HCT116 (cell line): ENCODE measurements around the gene LRIG1. TPM values are rescaled to one million over a fixed set of nuclear protein-coding genes. Genes with fewer than 3 reads are reported as not detected.

ENCODE experiments used
- ATAC-seq: fragments of 200-7000 bp; cut with Tn5 transposase; 2 replicates; pipeline ENCODE4 v1.9.1; 2020; ENCODE audit warnings: mild to moderate bottlenecking, moderate library complexity
- BruUV-seq: library from RNA; stranded (reverse); fragments of 400-500 nt; replicated peaks from 2 replicates; lab custom pipeline; 2021; lab: Mats Ljungman, UMichigan
- CTCF ChIA-PET: fragments of 300-600 bp; sonication (Branson Sonifier 250); formaldehyde crosslinking; loops from one replicate; lab custom pipeline; 2021; ENCODE audit warnings: antibody characterized with exemption; lab: Charles Lee
- POLR2A ChIA-PET: fragments of 300-600, 350-600 bp; sonication (Branson Sonifier 250); formaldehyde crosslinking; loops from one replicate; lab custom pipeline; 2021; ENCODE audit warnings: antibody characterized with exemption; lab: Charles Lee
- RAD21 ChIA-PET, 2 experiments: fragments of 300-600 bp; sonication (Branson Sonifier 250); formaldehyde crosslinking; loops; one replicate each; lab custom pipeline; 2023; ENCODE audit warnings: low total read pairs in 2 of 2; ENCODE audit not compliant: uncharacterized antibody in 2 of 2, unreplicated experiment in 2 of 2, low non-redundant PET in 1 of 2; lab: Charles Lee
- DNase-seq: peaks from one replicate; pipeline ENCODE4 v3.0.0-alpha.2; 2010; ENCODE audit warnings: low read depth, low spot score
- H2AFZ ChIP-seq: fragments of 200-600 bp; shearing (Covaris generic), sonication (generic); 2 replicates; pipeline ENCODE4 v1.6.1; 2017; ENCODE audit warnings: low read depth, mixed run types, mixed read lengths, antibody characterized with exemption, low read length; ENCODE audit not compliant: poor library complexity, severe bottlenecking
- H3K27ac ChIP-seq: 2 replicates; pipeline ENCODE4 v1.5.1; 2012; ENCODE audit warnings: low read depth, low read length
- H3K27me3 ChIP-seq: fragments of 200-600 bp; sonication (generic); 2 replicates; pipeline ENCODE4 v1.6.1; 2016; ENCODE audit warnings: mixed run types, low read length, mixed read lengths; ENCODE audit not compliant: insufficient read depth
- H3K36me3 ChIP-seq, 2 experiments: fragments of 200-500 bp in 1 of 2; fragments of 200-600 bp in 1 of 2; sonication (Bioruptor generic) in 1 of 2; sonication (generic) in 1 of 2; 2 replicates each; pipeline versions ENCODE4 v1.5.1 to v1.6.1; 2014 to 2016; ENCODE audit warnings: low read length in 2 of 2, inconsistent platforms in 1 of 2, mixed read lengths in 1 of 2, mixed run types in 1 of 2; ENCODE audit not compliant: insufficient read depth in 2 of 2, control insufficient read depth in 1 of 2
- H3K4me1 ChIP-seq, 2 experiments: fragments of 200-600 bp in 1 of 2; sonication (generic) in 1 of 2; 2 replicates each; pipeline versions ENCODE4 v1.5.1 to v1.6.1; 2012 to 2017; ENCODE audit warnings: low read length in 2 of 2, inconsistent platforms in 1 of 2, mild to moderate bottlenecking in 1 of 2, mixed read lengths in 1 of 2, mixed run types in 1 of 2, moderate library complexity in 1 of 2; ENCODE audit not compliant: insufficient read depth in 2 of 2, control insufficient read depth in 1 of 2
- H3K4me2 ChIP-seq: fragments of 200-600 bp; sonication (generic); 2 replicates; pipeline ENCODE4 v1.6.1; 2017; ENCODE audit warnings: mixed run types, low read length, mixed read lengths
- H3K4me3 ChIP-seq, 2 experiments: fragments of 200-600 bp in 1 of 2; sonication (generic) in 1 of 2; replicated peaks in 1 of 2; 2 replicates each; pipeline ENCODE4 v1.5.1; 2011 to 2016; ENCODE audit warnings: low read length in 2 of 2, control low read depth in 1 of 2, low read depth in 1 of 2, mild to moderate bottlenecking in 1 of 2, mixed read lengths in 1 of 2, mixed run types in 1 of 2
- H3K79me2 ChIP-seq: fragments of 200-600 bp; sonication (generic); 2 replicates; pipeline ENCODE4 v1.6.1; 2017; ENCODE audit warnings: mild to moderate bottlenecking, mixed run types, low read length, moderate library complexity, mixed read lengths; ENCODE audit not compliant: insufficient read depth
- H3K9ac ChIP-seq: fragments of 200-600 bp; sonication (generic); 2 replicates; pipeline ENCODE4 v1.6.1; 2016; ENCODE audit warnings: low read length, mixed read lengths
- H3K9me2 ChIP-seq: fragments of 200-600 bp; sonication (generic), shearing (Covaris generic); 2 replicates; pipeline ENCODE4 v1.6.1; 2017; ENCODE audit warnings: mixed run types, mild to moderate bottlenecking, moderate library complexity; ENCODE audit not compliant: insufficient read depth
- H3K9me3 ChIP-seq, 2 experiments: fragments of 200-500 bp in 1 of 2; fragments of 200-600 bp in 1 of 2; sonication (Bioruptor generic) in 1 of 2; sonication (generic) in 1 of 2; 2 replicates each; pipeline ENCODE4 v1.6.1; 2014 to 2017; ENCODE audit warnings: low read length in 2 of 2, mixed read lengths in 2 of 2, inconsistent platforms in 1 of 2, low read depth in 1 of 2, mild to moderate bottlenecking in 1 of 2, mixed run types in 1 of 2, moderate library complexity in 1 of 2; ENCODE audit not compliant: control insufficient read depth in 1 of 2, insufficient read depth in 1 of 2
- H4K20me1 ChIP-seq: fragments of 200-600 bp; sonication (generic), shearing (Covaris generic); 2 replicates; pipeline ENCODE4 v1.6.1; 2017; ENCODE audit warnings: mixed run types, mild to moderate bottlenecking, moderate library complexity; ENCODE audit not compliant: insufficient read depth
- CBX3 ChIP-seq: IDR thresholded peaks from 2 replicates; pipeline ENCODE4 v1.6.1; 2012; ENCODE audit warnings: low read depth
- CEBPB ChIP-seq: IDR thresholded peaks from 2 replicates; pipeline ENCODE4 v1.6.1; 2012; ENCODE audit warnings: low read depth
- EGR1 ChIP-seq: IDR thresholded peaks from 2 replicates; pipeline ENCODE4 v1.6.1; 2012; ENCODE audit warnings: low read depth
- ELF1 ChIP-seq: IDR thresholded peaks from 2 replicates; pipeline ENCODE4 v1.6.1; 2012; ENCODE audit warnings: low read depth, borderline replicate concordance
- EZH2 ChIP-seq: fragments of 200-600 bp; sonication (generic); IDR thresholded peaks from 2 replicates; pipeline ENCODE4 v1.6.1; 2017; ENCODE audit warnings: antibody characterized with exemption, mixed run types
- EZH2phosphoT487 ChIP-seq: fragments of 200-600 bp; IDR thresholded peaks from 2 replicates; pipeline ENCODE4 v1.6.1; 2018; ENCODE audit warnings: antibody characterized with exemption, borderline replicate concordance
- FOSL1 ChIP-seq: IDR thresholded peaks from 2 replicates; pipeline ENCODE4 v1.6.1; 2012; ENCODE audit warnings: low read depth
- JUND ChIP-seq: IDR thresholded peaks from 2 replicates; pipeline ENCODE4 v1.6.1; 2012
- POLR2A ChIP-seq: IDR thresholded peaks from 2 replicates; pipeline ENCODE4 v1.7.0; 2011; ENCODE audit warnings: borderline replicate concordance; ENCODE audit not compliant: insufficient read depth, insufficient read length; ENCODE audit errors: extremely low read depth
- POLR2AphosphoS5 ChIP-seq: IDR thresholded peaks from 2 replicates; pipeline ENCODE4 v1.6.1; 2011; ENCODE audit warnings: mild to moderate bottlenecking, low read depth, low read length, moderate library complexity
- RAD21 ChIP-seq: IDR thresholded peaks from 2 replicates; pipeline ENCODE4 v1.6.1; 2012; ENCODE audit warnings: low read depth, mild to moderate bottlenecking
- SIN3A ChIP-seq: IDR thresholded peaks from 2 replicates; pipeline ENCODE4 v1.6.1; 2012; ENCODE audit warnings: low read depth
- SP1 ChIP-seq: IDR thresholded peaks from 2 replicates; pipeline ENCODE4 v1.6.1; 2012; ENCODE audit warnings: low read depth
- SRF ChIP-seq: IDR thresholded peaks from 2 replicates; pipeline ENCODE4 v1.6.1; 2012; ENCODE audit warnings: low read depth
- TCF7L2 ChIP-seq: IDR thresholded peaks from 2 replicates; pipeline ENCODE4 v1.7.0; 2011; ENCODE audit warnings: borderline replicate concordance, inconsistent platforms; ENCODE audit not compliant: insufficient read depth, insufficient read length; ENCODE audit errors: extremely low read depth
- YY1 ChIP-seq: IDR thresholded peaks from 2 replicates; pipeline ENCODE4 v1.6.1; 2011; ENCODE audit warnings: low read length, low read depth, moderate library complexity, mild to moderate bottlenecking; ENCODE audit not compliant: insufficient replicate concordance; ENCODE audit errors: extremely low read depth
- ZBTB33 ChIP-seq: IDR thresholded peaks from 2 replicates; pipeline ENCODE4 v1.6.1; 2011; ENCODE audit warnings: mild to moderate bottlenecking, low read length, moderate library complexity; ENCODE audit not compliant: insufficient replicate concordance; ENCODE audit errors: extremely low read depth
- intact Hi-C: fragments of 100-400 bp; cut with micrococcal nuclease; formaldehyde crosslinking; loops from 2 replicates; pipeline ENCODE4 v1.10.0; 2022
- total RNA-seq: library from RNA; stranded (reverse); gene quantifications from one replicate; pipeline ENCODE4 v1.2.1, GENCODE V29; 2021; ENCODE audit not compliant: unreplicated experiment
- TF ChIP-seq, protein P1 (sequence below): IDR thresholded peaks from 2 replicates; pipeline ENCODE4 v1.6.1; 2012
- TF ChIP-seq, protein P2 (sequence below): IDR thresholded peaks from 2 replicates; pipeline ENCODE4 v1.6.1; 2012; ENCODE audit warnings: low read depth
- TF ChIP-seq, protein P3 (sequence below), 3 experiments: fragments of 200-600 bp in 1 of 3; sonication (generic) in 1 of 3; IDR thresholded peaks in 2 of 3; conservative IDR thresholded peaks in 1 of 3; 2 replicates each; pipeline ENCODE4 v1.5.1; 2012 to 2017; ENCODE audit warnings: low read depth in 2 of 3, low read length in 2 of 3, antibody characterized with exemption in 1 of 3, borderline replicate concordance in 1 of 3, control low read depth in 1 of 3, mild to moderate bottlenecking in 1 of 3, mixed read lengths in 1 of 3, mixed run types in 1 of 3, moderate library complexity in 1 of 3; ENCODE audit not compliant: insufficient read depth in 1 of 3

The LRIG1 gene
- total RNA-seq, 1 experiment from 2014 or later = 3.1 TPM

- no peak overlapping the region for H3K9ac ChIP-seq
- H3K4me1 ChIP-seq = no peaks in the 10 kb centered on the region
- ATAC-seq (no peak), DNase-seq (no peak)
- intact Hi-C loops = no loop called here
- H3K27ac ChIP-seq = no peak overlapping the region
- H3K9me3 ChIP-seq = no peaks in the 10 kb centered on the region
- H3K79me2 ChIP-seq = no peaks in the 10 kb centered on the region
- H3K4me3 ChIP-seq = no peak overlapping the region
- H3K36me3 ChIP-seq = no peaks in the 10 kb centered on the region
- ChIA-PET RAD21 (no interaction called here), POLR2A (no interaction called here), CTCF (no interaction called here)
- no TSS peak for BruUV-seq
- no peaks in the 10 kb centered on the region for H4K20me1 ChIP-seq
- TF ChIP-seq, protein P1, sequence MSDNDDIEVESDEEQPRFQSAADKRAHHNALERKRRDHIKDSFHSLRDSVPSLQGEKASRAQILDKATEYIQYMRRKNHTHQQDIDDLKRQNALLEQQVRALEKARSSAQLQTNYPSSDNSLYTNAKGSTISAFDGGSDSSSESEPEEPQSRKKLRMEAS = no peak
- no peak for TF ChIP-seq CEBPB
- no peak for TF ChIP-seq SRF
- TF ChIP-seq JUND = no peak
- no peak for TF ChIP-seq SP1
- TF ChIP-seq POLR2A = no peak
- TF ChIP-seq, protein P2, sequence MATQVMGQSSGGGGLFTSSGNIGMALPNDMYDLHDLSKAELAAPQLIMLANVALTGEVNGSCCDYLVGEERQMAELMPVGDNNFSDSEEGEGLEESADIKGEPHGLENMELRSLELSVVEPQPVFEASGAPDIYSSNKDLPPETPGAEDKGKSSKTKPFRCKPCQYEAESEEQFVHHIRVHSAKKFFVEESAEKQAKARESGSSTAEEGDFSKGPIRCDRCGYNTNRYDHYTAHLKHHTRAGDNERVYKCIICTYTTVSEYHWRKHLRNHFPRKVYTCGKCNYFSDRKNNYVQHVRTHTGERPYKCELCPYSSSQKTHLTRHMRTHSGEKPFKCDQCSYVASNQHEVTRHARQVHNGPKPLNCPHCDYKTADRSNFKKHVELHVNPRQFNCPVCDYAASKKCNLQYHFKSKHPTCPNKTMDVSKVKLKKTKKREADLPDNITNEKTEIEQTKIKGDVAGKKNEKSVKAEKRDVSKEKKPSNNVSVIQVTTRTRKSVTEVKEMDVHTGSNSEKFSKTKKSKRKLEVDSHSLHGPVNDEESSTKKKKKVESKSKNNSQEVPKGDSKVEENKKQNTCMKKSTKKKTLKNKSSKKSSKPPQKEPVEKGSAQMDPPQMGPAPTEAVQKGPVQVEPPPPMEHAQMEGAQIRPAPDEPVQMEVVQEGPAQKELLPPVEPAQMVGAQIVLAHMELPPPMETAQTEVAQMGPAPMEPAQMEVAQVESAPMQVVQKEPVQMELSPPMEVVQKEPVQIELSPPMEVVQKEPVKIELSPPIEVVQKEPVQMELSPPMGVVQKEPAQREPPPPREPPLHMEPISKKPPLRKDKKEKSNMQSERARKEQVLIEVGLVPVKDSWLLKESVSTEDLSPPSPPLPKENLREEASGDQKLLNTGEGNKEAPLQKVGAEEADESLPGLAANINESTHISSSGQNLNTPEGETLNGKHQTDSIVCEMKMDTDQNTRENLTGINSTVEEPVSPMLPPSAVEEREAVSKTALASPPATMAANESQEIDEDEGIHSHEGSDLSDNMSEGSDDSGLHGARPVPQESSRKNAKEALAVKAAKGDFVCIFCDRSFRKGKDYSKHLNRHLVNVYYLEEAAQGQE = no peak
- no peak for TF ChIP-seq EZH2
- TF ChIP-seq ELF1 = no peak
- no peak for TF ChIP-seq POLR2AphosphoS5
- no peak for TF ChIP-seq ZBTB33
- TF ChIP-seq, protein P3, sequence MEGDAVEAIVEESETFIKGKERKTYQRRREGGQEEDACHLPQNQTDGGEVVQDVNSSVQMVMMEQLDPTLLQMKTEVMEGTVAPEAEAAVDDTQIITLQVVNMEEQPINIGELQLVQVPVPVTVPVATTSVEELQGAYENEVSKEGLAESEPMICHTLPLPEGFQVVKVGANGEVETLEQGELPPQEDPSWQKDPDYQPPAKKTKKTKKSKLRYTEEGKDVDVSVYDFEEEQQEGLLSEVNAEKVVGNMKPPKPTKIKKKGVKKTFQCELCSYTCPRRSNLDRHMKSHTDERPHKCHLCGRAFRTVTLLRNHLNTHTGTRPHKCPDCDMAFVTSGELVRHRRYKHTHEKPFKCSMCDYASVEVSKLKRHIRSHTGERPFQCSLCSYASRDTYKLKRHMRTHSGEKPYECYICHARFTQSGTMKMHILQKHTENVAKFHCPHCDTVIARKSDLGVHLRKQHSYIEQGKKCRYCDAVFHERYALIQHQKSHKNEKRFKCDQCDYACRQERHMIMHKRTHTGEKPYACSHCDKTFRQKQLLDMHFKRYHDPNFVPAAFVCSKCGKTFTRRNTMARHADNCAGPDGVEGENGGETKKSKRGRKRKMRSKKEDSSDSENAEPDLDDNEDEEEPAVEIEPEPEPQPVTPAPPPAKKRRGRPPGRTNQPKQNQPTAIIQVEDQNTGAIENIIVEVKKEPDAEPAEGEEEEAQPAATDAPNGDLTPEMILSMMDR (IDR thresholded peaks at IDR 0.05 in 2 of 3, conservative IDR thresholded peaks at IDR 0.05 in 1 of 3; ENCODE audit: borderline replicate concordance in 1 of 3, insufficient read depth in 1 of 3, low read depth in 2 of 3, low read length in 2 of 3) = no peak
- TF ChIP-seq TCF7L2 = no peak
- TF ChIP-seq EGR1 = no peak
- no peak for TF ChIP-seq RAD21
- no peak for TF ChIP-seq SIN3A
- TF ChIP-seq YY1 = no peak
- TF ChIP-seq CBX3 = no peak
- no peak for TF ChIP-seq FOSL1
- TF ChIP-seq EZH2phosphoT487 = no peak
- H3K4me2 ChIP-seq = no peak overlapping the region
- no peaks in the 10 kb centered on the region for H3K9me2 ChIP-seq
- H2AFZ ChIP-seq = no peak overlapping the region
- H3K27me3 ChIP-seq = peaks cover 1% of the 10 kb centered on the region; the same call in 1 of the 2 replicates
Measured at GRCh38 chr3:66430876-66431275, 69.9 kb downstream of the LRIG1 start.
